IPS-NIHi7 (cell line): Measurements from ENCODE around the gene MTX1.
"Not testable (repeated sequence)": the region's sequence is repeated elsewhere in the genome, so short reads cannot be mapped to it uniquely, and the experiment has no call there.

Experiments
- DNase-seq: peaks from one replicate; pipeline ENCODE4 v3.0.0; 2012; ENCODE audit warnings: mixed read lengths; ENCODE audit errors: extremely low spot score

MTX1 gene

DNA sequence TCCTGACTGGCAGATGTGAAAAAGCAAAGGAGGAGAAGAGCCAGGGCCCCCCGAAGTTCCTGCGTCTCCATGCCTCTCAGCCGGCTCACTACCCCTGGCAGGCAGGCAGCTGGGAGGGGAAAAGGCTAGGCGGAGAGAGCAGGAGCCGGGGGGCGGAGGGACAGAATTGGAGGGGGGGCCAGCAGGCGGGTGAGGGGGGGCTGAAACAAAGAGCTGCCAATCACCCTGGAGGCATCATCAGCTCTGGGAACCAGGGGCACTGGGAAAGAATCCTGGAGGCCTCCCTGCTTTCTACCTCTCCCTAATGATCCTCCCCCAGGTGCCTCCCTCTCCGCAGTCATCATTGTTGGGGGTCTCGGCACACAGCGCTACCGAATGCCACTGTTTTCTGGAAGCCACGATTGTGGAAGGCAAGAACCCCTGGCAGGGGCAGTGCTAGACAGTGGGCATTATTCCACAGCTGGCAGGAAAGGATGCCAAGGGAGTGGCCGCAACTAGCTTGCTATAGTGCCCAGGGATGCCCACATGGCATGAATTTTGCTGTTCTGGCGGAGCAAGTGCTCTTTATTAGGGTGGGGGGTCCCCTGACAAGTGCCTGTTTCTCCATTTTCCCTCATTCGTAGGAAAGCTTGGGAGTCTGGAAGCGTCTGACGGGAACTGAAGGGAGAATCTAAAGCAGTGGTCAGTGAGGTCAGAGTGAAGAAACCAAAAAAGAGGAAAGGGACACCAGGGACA lies 522 bp upstream of the MTX1 start, which contains the start of gene THBS3:
THBS3 (minus strand) TSS at position 92 of the 735 bp plus-strand sequence; CDS start at position 71, 21 bp downstream.
- DNase-seq, result no peak

- no peak for DNase-seq
Measured at GRCh38 chr1:155209312-155209721, 822 bp downstream of the MTX1 start.

DNA sequence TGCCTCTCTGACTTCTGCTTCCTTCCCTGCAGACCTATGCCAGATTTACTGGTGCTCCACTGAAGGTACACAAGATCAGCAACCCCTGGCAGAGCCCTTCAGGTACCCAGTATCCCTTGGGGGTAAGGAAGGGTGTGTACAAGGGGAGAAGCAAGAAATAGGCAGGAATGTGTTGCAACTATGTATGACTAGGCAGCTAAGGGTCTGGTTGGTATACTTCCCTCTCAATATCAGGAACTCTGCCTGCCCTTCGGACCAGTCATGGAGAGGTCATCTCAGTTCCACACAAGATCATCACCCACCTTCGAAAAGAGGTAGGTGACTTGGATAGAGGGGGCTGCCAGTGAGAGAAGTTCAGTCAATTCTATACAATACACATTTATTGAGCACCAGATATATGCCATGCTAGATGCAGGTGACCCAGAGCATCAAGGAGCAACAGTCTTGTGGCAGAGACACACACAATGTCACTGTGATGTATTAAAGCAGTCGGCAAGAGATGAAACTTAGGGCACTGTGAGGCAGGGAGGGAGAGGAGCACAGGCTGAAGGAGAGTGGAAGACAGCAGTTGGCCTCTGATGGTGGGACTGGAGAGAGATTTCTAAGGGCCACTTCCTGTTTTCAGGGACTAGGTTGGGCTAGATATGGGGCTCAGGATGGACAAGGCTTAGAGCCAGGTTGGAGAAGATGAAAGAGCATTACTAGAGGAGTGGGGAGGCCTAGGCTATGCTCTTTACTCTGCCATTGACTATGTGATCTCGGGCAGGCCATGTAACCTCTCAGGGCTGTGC lies 2.0 kb downstream of the MTX1 start:
- no peak for DNase-seq

- DNase-seq, result not testable (repeated sequence)
Measured at GRCh38 chr1:155211381-155212050, 3.0 kb downstream of the MTX1 start.

DNA sequence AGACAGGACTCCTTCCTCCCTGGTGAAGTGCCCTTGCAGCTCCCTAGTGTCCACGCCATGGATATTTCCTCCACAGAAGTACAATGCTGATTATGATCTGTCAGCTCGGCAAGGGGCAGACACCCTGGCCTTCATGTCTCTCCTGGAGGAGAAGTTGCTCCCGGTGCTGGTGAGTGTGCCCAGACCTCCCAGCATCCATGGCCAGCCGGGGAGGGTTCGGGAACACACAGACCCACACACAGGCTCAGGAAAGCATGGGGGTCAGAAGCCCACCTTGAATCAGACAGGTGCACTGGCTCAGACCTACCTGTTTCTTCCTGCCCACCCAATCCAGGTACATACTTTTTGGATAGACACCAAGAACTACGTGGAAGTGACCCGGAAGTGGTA lies 3.6 kb downstream of the MTX1 start:
- DNase-seq, result not testable (repeated sequence)

DNA sequence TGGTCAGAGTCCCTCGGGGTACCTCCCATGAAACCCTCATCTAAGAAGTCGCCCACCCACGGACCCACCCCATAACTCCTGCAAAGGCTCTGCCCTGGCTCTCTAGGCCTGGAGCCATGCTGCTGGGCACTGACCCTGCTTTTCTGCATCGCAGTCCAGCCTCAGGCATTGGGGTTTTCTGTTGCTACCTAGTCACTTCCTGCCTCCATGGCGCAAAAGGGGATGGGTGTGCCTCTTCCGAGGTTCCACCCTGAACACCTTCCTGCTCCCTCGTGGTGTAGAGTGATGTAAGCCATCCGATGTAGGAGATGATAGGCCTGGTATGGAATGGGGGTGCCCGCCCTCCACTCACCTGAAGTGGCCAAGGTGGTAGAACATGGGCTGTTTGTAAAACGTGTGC lies 6.2 kb downstream of the MTX1 start:
- not testable (repeated sequence) for DNase-seq

DNA sequence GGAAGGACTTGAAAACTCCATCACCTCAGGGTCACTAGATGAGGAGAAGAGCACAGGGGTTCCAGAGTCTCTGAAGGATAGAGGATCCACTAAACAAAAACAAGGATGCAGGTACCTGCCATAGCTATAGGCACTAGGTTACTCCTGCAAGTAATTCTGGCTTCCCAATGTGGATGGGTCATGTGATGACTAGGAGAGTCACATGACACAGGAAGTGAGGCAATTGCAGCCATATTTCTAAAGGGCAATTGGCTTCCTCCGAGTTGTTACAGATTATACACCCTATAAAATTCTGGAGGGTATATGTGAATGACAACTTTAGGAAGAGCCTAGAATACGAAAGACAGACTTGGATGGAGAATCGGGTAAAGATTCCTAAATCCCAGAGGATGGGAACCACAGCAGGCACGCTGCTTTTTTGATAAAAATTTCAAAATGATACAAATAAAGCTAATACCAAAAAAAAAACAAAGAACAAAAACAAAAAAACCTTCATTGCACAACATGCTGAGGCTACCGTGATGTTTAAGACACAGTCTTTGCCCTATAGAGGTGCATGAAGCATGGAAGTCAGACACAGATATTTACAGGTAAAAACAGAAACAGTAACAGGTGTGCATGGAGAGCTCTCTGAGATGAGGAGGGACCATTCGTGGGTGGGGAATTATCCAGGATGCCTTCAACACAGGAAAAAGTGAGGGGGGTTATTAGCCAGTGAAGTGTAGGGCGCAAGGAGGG lies 10.5 kb downstream of the MTX1 start:
- DNase-seq, result peak; percentile 63

DNA sequence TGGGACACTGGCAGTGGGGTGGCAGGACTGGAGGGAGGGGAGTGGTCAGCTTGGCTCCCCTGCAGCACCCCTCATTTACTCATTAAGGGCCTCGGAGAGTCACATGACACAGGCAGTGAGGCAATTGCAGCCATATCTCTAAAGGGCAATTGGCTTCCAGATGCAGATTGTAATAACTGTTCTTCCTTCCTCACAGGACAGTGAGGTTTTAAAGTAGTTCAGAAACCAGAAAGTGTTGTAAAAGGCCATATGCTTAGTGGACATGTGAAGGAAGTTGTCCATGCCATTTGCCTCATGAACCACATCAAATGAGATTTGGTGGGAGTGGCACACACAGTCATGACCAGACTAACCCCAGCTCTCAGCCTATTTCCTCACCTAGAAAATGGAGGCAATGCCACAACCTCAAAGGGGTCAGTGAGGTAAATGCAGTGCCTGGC lies 11.1 kb downstream of the MTX1 start:
- peak; percentile 55 for DNase-seq

DNA sequence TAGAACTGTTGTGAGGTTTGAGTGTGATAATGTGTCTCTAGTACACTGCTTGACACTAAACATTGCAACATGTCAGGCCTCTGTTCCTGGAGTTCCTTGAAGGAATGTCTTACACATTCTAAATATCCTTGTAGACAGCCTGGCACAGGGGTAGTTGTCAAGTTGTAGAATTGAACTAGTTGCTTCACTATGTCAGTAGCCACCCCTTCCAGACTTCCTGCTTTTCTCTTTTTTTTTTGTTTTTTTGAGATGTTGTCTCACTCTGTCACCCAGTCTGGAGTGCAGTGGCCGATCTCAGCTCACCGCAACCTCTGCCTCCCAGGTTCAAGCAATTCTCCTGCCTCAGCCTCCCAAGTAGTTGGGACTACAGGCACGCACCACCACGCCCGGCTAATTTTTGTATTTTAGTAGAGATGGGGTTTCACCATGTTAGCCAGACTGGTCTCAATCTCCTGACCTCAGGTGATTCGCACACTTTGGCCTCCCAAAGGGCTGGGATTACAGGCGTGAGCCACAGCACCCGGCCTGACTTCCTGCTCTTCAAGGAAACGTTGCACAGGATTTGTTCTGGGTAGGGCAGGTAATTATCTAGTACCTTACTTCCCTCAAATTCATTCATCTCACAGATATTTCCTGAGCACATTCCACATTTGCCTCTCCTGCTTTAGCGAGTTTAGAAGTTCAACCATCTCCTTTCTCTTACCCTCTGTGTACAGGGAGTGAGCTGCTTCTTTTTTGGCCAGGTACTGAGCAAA lies 11.9 kb downstream of the MTX1 start:
- not testable (repeated sequence) for DNase-seq

DNA sequence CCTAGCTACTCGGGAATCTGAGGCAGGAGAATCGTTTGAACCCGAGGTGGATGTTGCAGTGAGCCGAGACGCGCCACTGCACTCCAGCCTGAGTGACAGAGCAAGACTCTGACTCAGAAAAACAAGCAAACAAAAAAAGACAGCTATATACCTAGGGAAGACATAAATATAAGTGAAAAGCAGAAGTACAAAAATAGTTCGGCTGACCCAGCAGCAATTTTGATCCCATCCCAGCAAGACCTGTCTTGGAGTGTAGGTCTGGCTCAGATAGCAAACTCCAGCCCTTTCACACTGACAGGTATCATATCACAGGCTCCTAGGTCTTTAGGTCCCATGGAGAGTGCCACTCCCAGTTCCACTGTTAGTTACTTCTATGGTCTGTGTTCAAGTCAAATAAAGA lies 14.6 kb downstream of the MTX1 start:
- no peak for DNase-seq

DNA sequence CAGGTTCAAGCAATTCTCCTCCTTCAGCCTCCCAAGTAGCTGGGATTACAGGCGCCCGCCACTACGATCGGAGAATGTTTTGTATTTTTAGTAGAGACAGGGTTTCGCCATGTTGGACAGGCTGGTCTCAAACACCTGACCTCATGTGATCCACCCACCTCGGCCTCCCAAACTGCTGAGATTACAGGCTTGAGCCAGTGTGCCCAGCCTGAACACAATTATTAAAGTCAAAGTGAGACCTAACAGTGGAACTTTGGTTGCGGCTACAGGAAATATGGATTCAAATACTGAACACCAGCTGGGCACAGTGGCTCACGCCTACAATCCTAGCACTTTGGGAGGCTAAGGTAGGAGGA lies 16.9 kb downstream of the MTX1 start:
- not testable (repeated sequence) for DNase-seq

- peak; percentile 71 for DNase-seq
Measured at GRCh38 chr1:155226188-155226909, 17.9 kb downstream of the MTX1 start.

DNA sequence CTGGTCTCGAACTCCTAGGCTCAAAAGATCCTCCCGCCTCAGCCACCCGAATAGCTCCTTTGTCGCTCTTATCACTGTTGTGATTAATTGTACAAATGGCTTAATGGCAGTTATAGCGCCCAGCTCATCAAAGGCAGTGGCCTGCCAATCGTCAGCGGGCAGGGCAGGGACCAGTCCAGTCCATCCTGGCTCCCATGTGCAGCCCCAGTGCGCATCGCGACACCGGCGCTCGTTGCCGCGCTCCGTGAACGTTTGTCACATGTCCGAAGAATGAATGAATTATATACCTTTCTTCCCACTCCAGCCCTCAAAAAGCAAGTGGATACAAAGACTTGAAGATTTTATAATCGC lies 18.4 kb downstream of the MTX1 start:
- DNase-seq, result peak; percentile 39

GRCh38 chr1:155227261-155228095 lies 19.0 kb downstream of the MTX1 start:
- DNase-seq, result peak; percentile 99

DNA sequence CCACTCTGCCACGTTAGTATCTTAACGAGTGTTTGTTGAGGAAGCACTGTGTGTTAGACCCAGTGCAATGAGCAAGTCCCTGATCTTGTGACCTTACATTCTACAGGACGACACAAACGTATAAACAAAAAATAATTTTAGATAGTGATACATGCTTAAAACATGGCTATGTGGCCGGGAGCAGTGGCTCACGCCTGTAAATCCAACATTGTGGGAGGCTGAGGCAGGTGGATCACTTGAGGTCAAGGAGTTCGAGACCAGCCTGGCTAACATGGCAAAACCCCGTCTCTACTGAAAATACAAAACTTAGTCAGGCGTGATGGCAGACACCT lies 19.6 kb downstream of the MTX1 start:
- no peak for DNase-seq

DNA sequence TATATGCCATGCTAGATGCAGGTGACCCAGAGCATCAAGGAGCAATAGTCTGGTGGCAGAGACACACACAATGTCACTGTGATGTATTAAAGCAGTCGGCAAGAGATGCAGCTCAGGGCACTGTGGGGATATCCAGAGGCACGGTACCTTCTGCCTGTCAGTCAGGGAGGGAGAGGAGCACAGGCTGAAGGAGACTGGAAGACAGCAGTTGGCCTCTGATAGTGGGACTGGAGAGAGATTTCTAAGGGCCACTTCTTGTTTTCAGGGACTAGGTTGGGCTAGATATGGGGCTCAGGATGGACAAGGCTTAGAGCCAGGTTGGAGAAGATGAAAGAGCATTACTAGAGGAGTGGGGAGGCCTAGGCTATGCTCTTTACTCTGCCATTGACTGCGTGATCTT lies 22.8 kb downstream of the MTX1 start:
- not testable (repeated sequence) for DNase-seq

DNA sequence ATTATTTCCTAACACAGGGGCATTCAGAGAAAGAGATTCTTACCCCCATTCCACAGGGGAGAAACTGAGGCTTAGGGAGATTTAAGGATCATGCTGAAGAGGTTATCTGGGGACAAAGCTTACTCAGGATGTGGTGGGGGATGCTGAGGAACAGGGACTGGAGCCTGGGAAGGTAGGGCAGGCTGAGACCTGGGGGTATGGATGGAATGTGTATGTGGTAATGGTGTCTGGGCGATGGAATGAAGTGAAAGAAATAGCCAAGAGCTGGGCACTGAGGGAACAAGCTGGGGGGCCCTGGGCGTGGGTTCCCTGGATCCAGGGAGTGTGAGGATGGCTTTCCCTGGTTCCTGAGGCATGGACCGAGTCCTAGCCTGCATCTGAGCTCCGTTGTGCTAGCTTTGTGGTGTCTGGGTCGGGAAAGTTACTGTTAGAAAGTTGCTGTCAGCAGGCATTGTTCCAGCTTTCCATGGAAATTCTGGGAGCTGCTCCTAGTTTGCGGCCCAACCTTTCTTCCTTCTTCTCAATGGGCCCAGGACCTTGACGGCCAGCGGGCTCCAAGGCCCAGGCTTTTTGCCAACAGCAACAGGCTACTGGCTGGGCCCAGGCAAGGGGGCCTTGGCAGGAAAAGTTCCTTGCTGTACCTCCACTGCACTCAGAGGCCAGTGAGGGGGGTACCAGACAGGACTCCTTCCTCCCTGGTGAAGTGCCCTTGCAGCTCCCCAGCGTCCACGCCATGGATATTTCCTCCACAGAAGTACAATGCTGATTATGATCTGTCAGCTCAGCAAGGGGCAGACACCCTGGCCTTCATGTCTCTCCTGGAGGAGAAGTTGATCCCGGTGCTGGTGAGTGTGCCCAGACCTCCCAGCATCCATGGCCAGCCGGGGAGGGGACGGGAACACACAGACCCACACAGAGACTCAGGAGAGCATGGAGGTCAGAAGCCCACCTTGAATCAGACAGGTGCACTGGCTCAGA lies 23.8 kb downstream of the MTX1 start:
- DNase-seq, result not testable (repeated sequence)

DNA sequence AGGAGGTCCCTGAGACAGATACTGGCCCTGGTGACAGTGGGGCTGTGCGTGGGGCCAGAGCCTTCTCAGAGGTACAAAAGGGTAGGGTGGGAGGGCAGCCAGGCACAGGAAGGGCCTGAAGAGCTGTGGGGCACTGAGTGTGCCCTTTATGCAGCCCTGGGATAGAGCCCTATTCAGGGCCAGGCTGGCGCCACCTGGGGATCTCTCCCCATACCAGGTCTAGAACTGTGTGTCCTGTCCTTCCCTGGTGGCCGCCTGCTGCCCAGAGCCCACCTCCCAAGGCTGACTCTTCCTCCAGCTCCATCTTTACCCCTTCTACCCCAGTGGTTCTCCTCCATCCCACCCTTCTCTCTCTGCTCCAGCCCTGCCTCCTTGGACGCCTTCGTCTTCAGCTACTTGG lies 25.0 kb downstream of the MTX1 start:
- not testable (repeated sequence) for DNase-seq
